ENCODE measurements around the gene KSR1.

The KSR1 gene

DNA sequence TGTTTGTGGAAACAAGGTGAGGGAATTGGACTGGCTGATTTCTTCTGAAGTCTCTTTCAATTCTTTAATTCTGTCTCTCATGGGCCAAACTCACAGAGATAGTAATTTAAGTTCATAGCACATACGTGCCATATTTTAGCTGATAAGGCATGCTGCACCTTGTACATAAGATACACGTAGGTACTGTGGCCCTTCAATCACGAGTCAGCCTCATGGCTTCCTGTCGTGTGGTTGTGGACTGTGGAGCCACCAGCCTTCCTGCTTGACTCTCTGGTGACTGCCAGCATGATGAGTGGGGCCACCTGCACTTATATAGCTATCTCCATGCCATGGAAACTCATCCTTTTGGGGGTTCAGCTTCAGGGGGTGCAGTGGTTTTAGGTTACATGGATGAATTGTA, 25.1 kb downstream of the KSR1 start:
- TF ChIP-seq, protein P1, sequence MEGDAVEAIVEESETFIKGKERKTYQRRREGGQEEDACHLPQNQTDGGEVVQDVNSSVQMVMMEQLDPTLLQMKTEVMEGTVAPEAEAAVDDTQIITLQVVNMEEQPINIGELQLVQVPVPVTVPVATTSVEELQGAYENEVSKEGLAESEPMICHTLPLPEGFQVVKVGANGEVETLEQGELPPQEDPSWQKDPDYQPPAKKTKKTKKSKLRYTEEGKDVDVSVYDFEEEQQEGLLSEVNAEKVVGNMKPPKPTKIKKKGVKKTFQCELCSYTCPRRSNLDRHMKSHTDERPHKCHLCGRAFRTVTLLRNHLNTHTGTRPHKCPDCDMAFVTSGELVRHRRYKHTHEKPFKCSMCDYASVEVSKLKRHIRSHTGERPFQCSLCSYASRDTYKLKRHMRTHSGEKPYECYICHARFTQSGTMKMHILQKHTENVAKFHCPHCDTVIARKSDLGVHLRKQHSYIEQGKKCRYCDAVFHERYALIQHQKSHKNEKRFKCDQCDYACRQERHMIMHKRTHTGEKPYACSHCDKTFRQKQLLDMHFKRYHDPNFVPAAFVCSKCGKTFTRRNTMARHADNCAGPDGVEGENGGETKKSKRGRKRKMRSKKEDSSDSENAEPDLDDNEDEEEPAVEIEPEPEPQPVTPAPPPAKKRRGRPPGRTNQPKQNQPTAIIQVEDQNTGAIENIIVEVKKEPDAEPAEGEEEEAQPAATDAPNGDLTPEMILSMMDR (conservative IDR thresholded peaks at IDR 0.05; ENCODE audit: low read depth, low read length) = no peak
- H3K4me3 ChIP-seq (ENCODE audit: low read length) = no peak overlapping the region
- DNase-seq (ENCODE audit: low read depth) = no peak

GRCh38 chr17:27485125-27485524, 28.9 kb downstream of the KSR1 start:
- TF ChIP-seq, protein P1 (conservative IDR thresholded peaks at IDR 0.05; ENCODE audit: low read depth, low read length) = no peak
- no peak for DNase-seq (ENCODE audit: low read depth)
- H3K4me3 ChIP-seq (ENCODE audit: low read length) = no peak overlapping the region

DNA sequence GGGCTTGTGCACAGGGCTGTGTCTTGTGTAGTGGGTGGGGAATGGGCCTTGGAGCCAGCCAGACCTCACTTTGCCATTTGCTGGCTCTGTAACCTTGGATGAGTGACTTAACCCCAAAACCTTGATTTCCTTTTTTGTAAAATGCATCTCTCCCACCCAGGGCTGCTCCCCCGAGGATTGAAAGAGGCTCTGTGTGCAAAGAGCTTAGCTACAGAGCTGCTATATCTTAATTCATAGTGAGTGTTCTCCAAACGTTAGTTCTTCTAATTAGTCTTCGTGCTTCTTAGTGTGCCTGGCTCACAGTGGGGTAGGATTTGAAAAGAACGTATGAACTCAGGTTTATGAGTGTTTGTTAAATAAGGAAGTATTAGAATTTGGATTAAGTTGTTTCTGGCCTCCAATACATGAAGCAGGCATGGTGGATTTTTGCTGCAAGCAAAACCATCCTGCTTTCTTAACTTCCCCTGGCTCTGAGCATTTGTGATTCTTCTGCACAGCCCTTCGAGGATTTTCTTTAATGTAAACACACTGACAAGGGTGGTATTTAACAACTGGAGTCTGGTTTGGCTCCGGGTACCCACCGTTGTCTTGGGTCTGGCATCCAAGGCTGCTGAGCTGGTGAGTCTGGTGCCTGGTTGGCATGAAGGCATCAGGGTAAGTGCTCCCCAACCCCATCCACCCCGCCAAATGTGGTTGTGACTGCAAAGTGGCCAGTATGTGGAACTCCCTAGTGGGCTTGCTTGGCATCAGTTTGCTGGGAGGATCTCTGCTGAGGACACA, 29.7 kb downstream of the KSR1 start:
- DNase-seq (ENCODE audit: low read depth) = no peak
- TF ChIP-seq, protein P1 (conservative IDR thresholded peaks at IDR 0.05; ENCODE audit: low read depth, low read length) = no peak

DNA sequence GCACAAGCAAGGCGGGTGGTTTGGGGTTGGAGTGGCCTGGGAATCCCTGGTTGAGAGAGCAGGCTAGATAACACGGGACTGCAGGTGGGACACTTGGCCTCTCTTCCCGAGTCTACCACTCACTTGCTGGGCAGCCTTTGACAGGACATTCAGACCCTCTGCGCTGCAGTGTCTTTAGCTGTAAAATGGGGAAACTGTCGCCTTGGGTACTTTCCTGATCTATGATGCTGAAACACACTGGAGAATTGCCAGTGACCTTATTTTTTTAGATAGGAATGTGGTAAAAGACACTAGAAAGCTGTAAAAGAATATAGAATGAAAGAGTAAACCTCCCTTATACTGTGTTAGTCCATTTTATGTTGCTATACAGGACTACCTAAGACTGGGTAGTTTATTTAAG, 30.5 kb downstream of the KSR1 start:
- TF ChIP-seq, protein P1 (conservative IDR thresholded peaks at IDR 0.05; ENCODE audit: low read depth, low read length) = no peak
- H3K4me3 ChIP-seq (ENCODE audit: low read length) = no peak overlapping the region
- no peak for DNase-seq (ENCODE audit: low read depth)

More for the DNA sequence above, 29.7 kb downstream of the KSR1 start:
- H3K4me3 ChIP-seq (ENCODE audit: low read length) = no peak overlapping the region

- TF ChIP-seq, protein P1 (conservative IDR thresholded peaks at IDR 0.05; ENCODE audit: low read depth, low read length) = no peak
- H3K4me3 ChIP-seq (ENCODE audit: low read length) = no peak overlapping the region
- no peak for DNase-seq (ENCODE audit: low read depth)
Measured at GRCh38 chr17:27488231-27488630, 32.0 kb downstream of the KSR1 start.

GRCh38 chr17:27489045-27489715, 32.9 kb downstream of the KSR1 start:
- TF ChIP-seq, protein P1 (conservative IDR thresholded peaks at IDR 0.05; ENCODE audit: low read depth, low read length) = no peak
- H3K4me3 ChIP-seq (ENCODE audit: low read length) = no peak overlapping the region
- no peak for DNase-seq (ENCODE audit: low read depth)

GRCh38 chr17:27490391-27490790, 34.1 kb downstream of the KSR1 start:
- TF ChIP-seq, protein P1 (conservative IDR thresholded peaks at IDR 0.05; ENCODE audit: low read depth, low read length) = no peak

More at GRCh38 chr17:27490391-27490790, 34.1 kb downstream of the KSR1 start:
- DNase-seq (ENCODE audit: low read depth) = no peak
- no peak overlapping the region for H3K4me3 ChIP-seq (ENCODE audit: low read length)

All from retinal pigment epithelial cell (primary cell).